ENCODE data around the gene LLGL2. TPM values are rescaled to one million over a fixed set of nuclear protein-coding genes. Genes with fewer than 3 reads are reported as not detected.

Gene LLGL2
- total RNA-seq, 1 experiment from 2014 or later = 1.2 TPM

GRCh38 chr17:75614006-75614405 is 88.5 kb downstream of the LLGL2 start:
- no peak for DNase-seq (ENCODE audit: low read depth)

GRCh38 chr17:75614556-75615270 is 89.2 kb downstream of the LLGL2 start:
- no peak for DNase-seq (ENCODE audit: low read depth)

DNA sequence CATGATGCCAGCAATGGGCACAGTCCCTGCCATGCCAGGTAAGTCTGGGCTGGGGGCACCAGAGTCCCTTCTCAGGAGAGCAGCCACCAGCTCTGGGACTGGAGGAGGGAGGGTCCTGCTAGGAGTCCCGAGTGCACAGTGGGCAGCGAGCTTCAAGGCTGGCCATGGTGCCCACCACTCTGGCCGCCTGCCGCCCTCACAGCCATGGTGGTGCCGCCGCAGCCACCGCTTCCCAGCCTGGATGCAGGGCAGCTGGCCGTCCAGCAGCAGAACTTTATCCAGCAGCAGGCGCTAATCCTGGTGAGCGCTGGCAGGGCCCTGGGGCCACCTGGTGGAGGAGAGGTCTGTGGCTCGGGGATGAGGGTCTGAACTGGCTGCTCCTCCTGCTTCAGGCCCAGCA is 89.8 kb downstream of the LLGL2 start:
- no peak for DNase-seq (ENCODE audit: low read depth)

DNA sequence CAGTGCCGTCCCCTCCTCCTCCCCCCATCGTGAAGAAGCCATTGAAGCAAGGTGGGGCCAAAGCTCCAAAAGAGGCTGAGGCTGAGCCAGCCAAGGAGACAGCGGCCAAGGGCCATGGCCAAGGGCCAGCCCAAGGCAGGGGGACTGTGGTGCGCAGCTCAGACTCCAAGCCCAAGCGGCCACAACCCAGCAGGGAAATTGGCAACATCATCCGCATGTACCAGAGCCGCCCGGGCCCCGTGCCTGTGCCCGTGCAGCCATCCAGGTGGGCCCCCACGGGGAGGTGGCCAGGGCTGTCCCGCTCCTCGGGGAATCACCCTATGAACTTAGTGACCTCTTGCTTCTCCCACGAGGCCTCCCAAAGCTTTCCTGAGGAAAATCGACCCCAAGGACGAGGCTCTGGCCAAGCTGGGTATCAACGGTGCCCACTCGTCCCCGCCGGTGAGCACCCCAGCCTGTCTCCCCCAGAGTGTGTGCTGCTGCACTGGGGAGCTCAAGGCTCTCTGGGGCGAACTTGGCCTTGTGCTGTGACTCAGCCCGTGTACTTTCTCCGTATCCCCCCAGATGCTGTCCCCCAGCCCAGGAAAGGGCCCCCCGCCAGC is 91.1 kb downstream of the LLGL2 start:
- no peak for DNase-seq (ENCODE audit: low read depth)

GRCh38 chr17:75617218-75617617 is 91.7 kb downstream of the LLGL2 start:
- DNase-seq (ENCODE audit: low read depth) = no peak

DNA sequence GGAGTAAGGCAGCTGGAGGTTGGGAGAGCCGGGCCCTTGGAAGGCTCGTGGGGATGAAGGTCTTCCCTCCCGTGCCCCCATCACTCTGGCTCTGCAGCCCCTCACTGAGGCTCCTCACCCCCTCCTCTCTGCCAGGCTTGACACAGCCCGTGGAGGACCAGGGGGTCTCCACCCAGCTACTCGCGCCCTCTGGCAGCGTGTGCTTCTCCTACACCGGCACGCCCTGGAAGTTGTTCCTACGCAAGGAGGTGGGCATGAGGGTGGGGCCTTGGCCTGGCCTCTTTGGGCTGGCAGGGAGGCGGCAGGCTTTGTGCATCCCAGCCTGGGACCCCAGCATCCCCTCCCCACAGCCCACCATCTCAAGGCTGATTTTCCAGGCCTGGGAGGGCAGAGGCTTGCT is 92.2 kb downstream of the LLGL2 start:
- no peak for DNase-seq (ENCODE audit: low read depth)

DNA sequence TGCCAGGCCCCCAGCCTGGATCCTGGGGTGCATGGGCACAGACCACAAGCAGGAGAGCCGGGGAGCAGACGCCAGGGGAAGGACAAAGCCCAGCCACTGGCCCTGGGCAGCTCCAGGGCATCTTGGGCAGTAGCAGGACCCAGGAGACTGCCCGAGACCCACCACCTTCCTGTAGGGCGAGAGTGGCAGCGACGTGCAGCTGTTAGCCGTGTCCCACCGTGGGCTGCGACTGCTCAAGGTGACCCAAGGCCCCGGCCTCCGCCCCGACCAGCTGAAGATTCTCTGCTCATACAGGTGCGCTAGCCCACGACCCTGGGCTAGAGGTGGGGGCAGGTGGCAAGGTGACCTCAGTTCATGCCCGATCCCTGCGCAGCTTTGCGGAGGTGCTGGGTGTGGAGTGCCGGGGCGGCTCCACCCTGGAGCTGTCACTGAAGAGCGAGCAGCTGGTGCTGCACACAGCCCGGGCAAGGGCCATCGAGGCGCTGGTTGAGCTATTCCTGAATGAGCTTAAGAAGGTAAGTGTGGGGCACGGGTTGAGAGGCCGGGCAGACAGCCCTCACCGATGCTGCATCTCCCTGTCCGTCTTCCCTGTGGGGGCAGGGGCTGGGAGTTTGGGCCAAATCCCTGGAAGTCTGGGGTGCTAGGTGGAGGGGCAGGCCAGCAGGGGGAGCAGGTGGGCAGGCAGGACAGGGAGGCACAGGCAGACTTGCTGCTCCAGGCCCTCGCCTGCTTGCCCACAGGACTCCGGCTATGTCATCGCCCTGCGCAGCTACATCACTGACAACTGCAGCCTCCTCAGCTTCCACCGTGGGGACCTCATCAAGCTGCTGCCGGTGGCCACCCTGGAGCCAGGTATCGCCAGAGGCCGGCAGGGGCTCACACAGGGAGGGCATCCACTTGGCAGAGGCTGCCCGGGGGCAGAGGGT is 94.3 kb downstream of the LLGL2 start:
- DNase-seq (ENCODE audit: low read depth) = peak; percentile 31

DNA sequence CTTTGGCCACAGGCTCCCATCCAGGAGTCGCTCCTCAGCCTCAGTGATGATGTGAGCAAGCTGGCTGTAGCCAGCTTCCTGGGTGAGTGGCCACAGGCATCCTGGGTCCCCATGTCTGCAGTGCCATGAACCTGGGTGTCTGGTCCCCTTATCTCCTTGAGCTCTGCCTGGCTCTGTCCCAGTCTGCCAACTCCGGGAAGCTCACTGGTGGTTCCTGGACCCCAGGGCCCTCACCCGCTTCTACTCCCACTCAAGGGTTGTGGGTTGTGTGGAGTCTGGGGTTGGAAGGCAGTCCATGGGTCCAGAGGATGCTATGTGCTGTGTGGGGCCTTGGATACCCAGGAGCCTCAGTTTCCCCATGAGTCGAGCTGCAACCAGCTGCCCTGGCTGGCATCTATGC is 96.0 kb downstream of the LLGL2 start:
- DNase-seq (ENCODE audit: low read depth) = no peak

- DNase-seq (ENCODE audit: low read depth) = no peak
These were observed 96.6 kb downstream of the LLGL2 start for GRCh38 chr17:75622076-75622475.

- DNase-seq (ENCODE audit: low read depth) = no peak
These were observed 97.3 kb downstream of the LLGL2 start for GRCh38 chr17:75622771-75623273.

DNA sequence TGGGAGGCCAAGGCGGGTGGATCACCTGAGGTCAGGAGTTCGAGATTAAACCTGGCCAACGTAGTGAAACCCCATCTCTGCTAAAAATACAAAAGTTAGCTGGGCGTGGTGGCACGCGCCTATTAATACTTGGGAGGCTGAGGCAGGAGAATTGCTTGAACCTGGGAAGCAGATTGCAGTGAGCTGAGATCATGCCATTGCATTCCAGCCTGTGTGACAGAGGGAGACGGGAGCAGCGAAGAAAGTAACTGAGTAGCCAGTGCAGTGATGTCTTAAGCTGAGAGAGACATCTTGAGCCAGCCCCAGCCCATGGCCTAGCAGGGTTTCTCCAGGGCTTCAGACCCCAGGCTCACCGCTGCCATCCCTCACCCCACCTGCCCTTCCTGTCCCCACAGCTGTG is 97.9 kb downstream of the LLGL2 start:
- DNase-seq (ENCODE audit: low read depth) = no peak

DNA sequence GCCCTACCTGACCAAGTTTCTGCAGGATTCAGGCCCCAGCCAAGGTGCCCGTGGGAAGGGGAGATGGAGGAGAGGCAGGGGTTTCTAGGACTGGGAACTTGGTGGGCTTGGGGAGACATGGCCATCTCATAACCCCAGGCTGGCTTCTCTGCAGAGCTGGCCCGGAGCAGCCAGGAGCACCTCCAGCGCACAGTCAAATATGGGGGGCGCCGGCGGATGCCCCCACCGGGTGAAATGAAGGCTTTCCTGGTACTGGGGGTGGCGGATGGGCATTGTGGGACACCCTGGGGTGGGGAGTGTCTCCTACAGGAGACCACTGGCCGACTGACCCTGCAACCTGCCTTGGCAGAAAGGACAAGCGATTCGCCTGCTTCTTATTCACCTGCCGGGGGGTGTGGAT is 98.5 kb downstream of the LLGL2 start:
- no peak for DNase-seq (ENCODE audit: low read depth)

Other genes with a start within 250 kb of the LLGL2 start
- 7.3 and 7.9 TPM in 2 replicates for gene SLC25A19, start 236.3 kb upstream of the LLGL2 start, total RNA-seq (2014; rRNA removed; shearing (Covaris generic))
- gene GRB2, start 120.0 kb upstream of the LLGL2 start, total RNA-seq (2014; rRNA removed; shearing (Covaris generic)) = 75.1 and 82.3 TPM in 2 replicates
- 12.1 and 15.4 TPM in 2 replicates for gene TMEM94, start 69.1 kb upstream of the LLGL2 start, total RNA-seq (2014; rRNA removed; shearing (Covaris generic))
- 4.2 and 5.5 TPM in 2 replicates for gene CASKIN2, start 10.2 kb upstream of the LLGL2 start, total RNA-seq (2014; rRNA removed; shearing (Covaris generic))
- 11.2 and 11.9 TPM in 2 replicates for gene TSEN54, start 9.2 kb upstream of the LLGL2 start, total RNA-seq (2014; rRNA removed; shearing (Covaris generic))
- gene MYO15B, start 62.1 kb downstream of the LLGL2 start, total RNA-seq (2014; rRNA removed; shearing (Covaris generic)) = under 0.01 TPM in 1 of 2 replicates, not detected in the other
- gene SMIM5, start 107.7 kb downstream of the LLGL2 start, total RNA-seq (2014; rRNA removed; shearing (Covaris generic)) = not detected in 2 replicates
- gene RECQL5, start 141.5 kb downstream of the LLGL2 start, total RNA-seq (2014; rRNA removed; shearing (Covaris generic)) = 6.0 and 9.6 TPM in 2 replicates
- 68.9 and 81.3 TPM in 2 replicates for gene SAP30BP, start 141.6 kb downstream of the LLGL2 start, total RNA-seq (2014; rRNA removed; shearing (Covaris generic))
- gene ITGB4, start 195.8 kb downstream of the LLGL2 start, total RNA-seq (2014; rRNA removed; shearing (Covaris generic)) = 0.36 and 0.39 TPM in 2 replicates
- gene GALK1, start 239.5 kb downstream of the LLGL2 start, total RNA-seq (2014; rRNA removed; shearing (Covaris generic)) = 37.0 and 44.2 TPM in 2 replicates